H1 (cell line): Measurements from ENCODE around the gene HIP1. TPM values are rescaled to one million over a fixed set of nuclear protein-coding genes. Genes with fewer than 3 reads are reported as not detected.

Source experiments
- CTCF ChIA-PET: fragments of 300-600 bp; sonication (Branson Sonifier 250); formaldehyde crosslinking; loops from one replicate; lab custom pipeline; 2021; ENCODE audit not compliant: partially characterized antibody; lab: Charles Lee
- POLR2A ChIA-PET: fragments of 300-600 bp; sonication (Branson Sonifier 250); formaldehyde crosslinking; loops from one replicate; lab custom pipeline; 2021; ENCODE audit warnings: inconsistent platforms; ENCODE audit not compliant: partially characterized antibody; lab: Charles Lee
- DNase-seq, 2 experiments: peaks; one replicate each; pipeline versions ENCODE4 v3.0.0 to v3.0.0-alpha.2; 2010 to 2022; ENCODE audit warnings: low spot score in 2 of 2, low read depth in 1 of 2, mixed read lengths in 1 of 2
- FAIRE-seq: peaks from 2 replicates; lab custom pipeline; 2011; peaks lifted over from hg19 to GRCh38; lab: Jason Lieb, UNC
- H2AFZ ChIP-seq: 2 replicates; pipeline ENCODE4 v1.8.1; 2012; ENCODE audit warnings: low read length, inconsistent platforms
- H2AK5ac ChIP-seq: 2 replicates; pipeline ENCODE4 v1.6.1; 2013; ENCODE audit warnings: low read depth, low read length
- H2BK120ac ChIP-seq: replicated peaks from 2 replicates; pipeline ENCODE3; 2013; ENCODE audit warnings: low read depth, low read length, inconsistent platforms
- H2BK12ac ChIP-seq: 2 replicates; pipeline ENCODE4 v1.6.1; 2013; ENCODE audit warnings: low read depth, low read length
- H2BK15ac ChIP-seq: 2 replicates; pipeline ENCODE4 v1.6.1; 2013; ENCODE audit warnings: low read length
- H2BK20ac ChIP-seq: 2 replicates; pipeline ENCODE4 v1.6.1; 2013; ENCODE audit warnings: low read length
- H2BK5ac ChIP-seq: 2 replicates; pipeline ENCODE4 v1.6.1; 2013; ENCODE audit warnings: low read depth, low read length
- H3K14ac ChIP-seq: 2 replicates; pipeline ENCODE4 v1.6.1; 2013; ENCODE audit warnings: inconsistent platforms; ENCODE audit not compliant: insufficient read length
- H3K18ac ChIP-seq: 2 replicates; pipeline ENCODE4 v1.6.1; 2013; ENCODE audit warnings: low read length; ENCODE audit errors: extremely low read depth
- H3K23ac ChIP-seq: 2 replicates; pipeline ENCODE4 v1.6.1; 2013; ENCODE audit warnings: inconsistent platforms; ENCODE audit not compliant: insufficient read length
- H3K23me2 ChIP-seq: 2 replicates; pipeline ENCODE4 v1.6.1; 2013; ENCODE audit warnings: low read depth, low read length
- H3K27ac ChIP-seq: 2 replicates; pipeline ENCODE4 v1.6.1; 2011; ENCODE audit warnings: low read depth, low read length, inconsistent platforms
- H3K27me3 ChIP-seq, 4 experiments: replicated peaks in 1 of 4; 1 replicate in 1 of 4; 2 replicates in 3 of 4; pipeline versions ENCODE4 v1.6.1 to v1.8.1; 2011 to 2013; ENCODE audit warnings: low read length in 3 of 4, mild to moderate bottlenecking in 3 of 4, inconsistent platforms in 2 of 4, mixed read lengths in 2 of 4, moderate library complexity in 1 of 4; ENCODE audit not compliant: control insufficient read depth in 3 of 4, insufficient read depth in 3 of 4; ENCODE audit errors: extremely low read depth in 1 of 4
- H3K36me3 ChIP-seq, 4 experiments: 2 replicates each; pipeline versions ENCODE4 v1.6.1 to v1.8.1; 2011 to 2013; ENCODE audit warnings: mild to moderate bottlenecking in 4 of 4, low read length in 3 of 4, moderate library complexity in 2 of 4, control low read depth in 1 of 4, inconsistent platforms in 1 of 4; ENCODE audit not compliant: insufficient read depth in 4 of 4, control insufficient read depth in 2 of 4
- H3K4ac ChIP-seq: replicated peaks from 2 replicates; pipeline ENCODE3; 2013; ENCODE audit warnings: low read length, low read depth, mixed read lengths, inconsistent platforms; ENCODE audit not compliant: insufficient read length
- H3K4me1 ChIP-seq, 4 experiments: replicated peaks in 1 of 4; 1 replicate in 1 of 4; 2 replicates in 3 of 4; pipeline versions ENCODE4 v1.6.1 to v1.8.1; 2011 to 2013; ENCODE audit warnings: low read length in 3 of 4, inconsistent platforms in 2 of 4, mixed read lengths in 1 of 4; ENCODE audit not compliant: insufficient read depth in 4 of 4, control insufficient read depth in 3 of 4
- H3K4me2 ChIP-seq, 2 experiments: 2 replicates each; pipeline versions ENCODE4 v1.6.1 to v1.8.1; 2011 to 2013; ENCODE audit warnings: low read depth in 2 of 2, low read length in 2 of 2, control low read depth in 1 of 2, inconsistent platforms in 1 of 2, mild to moderate bottlenecking in 1 of 2; ENCODE audit not compliant: insufficient read depth in 1 of 2
- H3K4me3 ChIP-seq, 4 experiments: fragments of 200-600, 300-600 bp in 1 of 4; sonication (generic), shearing (Covaris generic), sonication (Bioruptor Twin) in 1 of 4; 2 replicates each; pipeline versions ENCODE4 v1.5.1 to v1.8.1; 2011 to 2016; ENCODE audit warnings: low read length in 4 of 4, low read depth in 3 of 4, control low read depth in 2 of 4, inconsistent platforms in 2 of 4, mild to moderate bottlenecking in 2 of 4, mixed read lengths in 1 of 4, moderate library complexity in 1 of 4; ENCODE audit not compliant: insufficient read depth in 2 of 4; ENCODE audit errors: extremely low read depth in 1 of 4
- H3K56ac ChIP-seq: replicated peaks from 2 replicates; pipeline ENCODE3; 2013; ENCODE audit warnings: low read depth, mild to moderate bottlenecking, mixed read lengths, low read length, inconsistent platforms; ENCODE audit not compliant: insufficient read length
- H3K79me1 ChIP-seq: 2 replicates; pipeline ENCODE4 v1.6.1; 2013; ENCODE audit warnings: low read depth, low read length, control low read depth
- H3K79me2 ChIP-seq, 2 experiments: 2 replicates each; pipeline versions ENCODE4 v1.6.1 to v1.8.1; 2012 to 2013; ENCODE audit warnings: low read length in 2 of 2, mild to moderate bottlenecking in 2 of 2, inconsistent platforms in 1 of 2; ENCODE audit not compliant: insufficient read depth in 2 of 2, control insufficient read depth in 1 of 2
- H3K9ac ChIP-seq, 4 experiments: replicated peaks in 1 of 4; 1 replicate in 1 of 4; 2 replicates in 3 of 4; pipeline versions ENCODE4 v1.6.1 to v1.8.1; 2011 to 2013; ENCODE audit warnings: low read depth in 3 of 4, low read length in 3 of 4, control low read depth in 2 of 4, mild to moderate bottlenecking in 2 of 4, moderate library complexity in 2 of 4, inconsistent platforms in 1 of 4; ENCODE audit errors: extremely low read depth in 1 of 4
- H3K9me3 ChIP-seq, 2 experiments: 2 replicates each; pipeline versions ENCODE4 v1.6.1 to v1.8.1; 2012 to 2013; ENCODE audit warnings: mild to moderate bottlenecking in 2 of 2, moderate library complexity in 2 of 2, control low read depth in 1 of 2, inconsistent platforms in 1 of 2, low read depth in 1 of 2, low read length in 1 of 2, mixed read lengths in 1 of 2; ENCODE audit not compliant: insufficient read depth in 2 of 2
- H4K20me1 ChIP-seq, 2 experiments: replicated peaks in 1 of 2; 2 replicates each; pipeline versions ENCODE3 to v1.8.1; 2011 to 2013; ENCODE audit warnings: inconsistent platforms in 2 of 2, low read length in 2 of 2, mild to moderate bottlenecking in 1 of 2; ENCODE audit not compliant: insufficient read depth in 2 of 2, control insufficient read depth in 1 of 2
- H4K5ac ChIP-seq: 2 replicates; pipeline ENCODE4 v1.6.1; 2013; ENCODE audit warnings: low read length, low read depth, mixed read lengths, inconsistent platforms; ENCODE audit not compliant: insufficient read length
- H4K8ac ChIP-seq: 2 replicates; pipeline ENCODE4 v1.8.0; 2013; ENCODE audit warnings: mild to moderate bottlenecking, moderate library complexity, low read length, inconsistent platforms; ENCODE audit not compliant: insufficient read depth; ENCODE audit errors: extremely low read depth
- H4K91ac ChIP-seq: replicated peaks from 2 replicates; pipeline ENCODE3; 2013; ENCODE audit warnings: low read length, mixed read lengths, inconsistent platforms; ENCODE audit not compliant: insufficient read length
- HDAC6 ChIP-seq: IDR thresholded peaks from one replicate; pipeline ENCODE4 v1.7.1; 2012; ENCODE audit warnings: low read depth, mild to moderate bottlenecking, inconsistent platforms, low read length, moderate library complexity
- WGBS, 2 experiments: shearing (Covaris generic) in 1 of 2; methylation state at CpG; one replicate each; pipeline versions ENCODE4 v1.1.6 to v1.1.7; 2013 to 2015; ENCODE audit warnings: low lambda C conversion rate in 2 of 2, mixed read lengths in 2 of 2, inconsistent platforms in 1 of 2, low coverage in 1 of 2, missing lambda C conversion rate in 1 of 2; ENCODE audit not compliant: insufficient replicate concordance in 2 of 2, insufficient coverage in 1 of 2, insufficient read length in 1 of 2; ENCODE audit errors: extremely low coverage in 1 of 2, missing lambda C conversion rate in 1 of 2; 5-methylcytosine and 5-hydroxymethylcytosine counted together
- polyA plus RNA-seq, 7 experiments: library from polyadenylated mRNA; depleted of rRNA in 3 of 7; stranded (reverse) in 5 of 7; unstranded in 2 of 7; fragments of >200 nt in 5 of 7; fragments of 200-250 nt in 2 of 7; gene quantifications; 1 replicate in 5 of 7; 2 replicates in 1 of 7; 4 replicates in 1 of 7; pipeline versions ENCODE4 v1.2.1 to v1.2.3, GENCODE V29; 2011 to 2013; ENCODE audit warnings: missing spikeins in 2 of 7, mixed read lengths in 2 of 7
- total RNA-seq: library from RNA; stranded (reverse); fragmentation: NEBNext Ultra II Directional; extraction: Animal tissue kit (Norgen Biotek cat#: 25700); gene quantifications from 2 replicates; pipeline ENCODE4 v1.2.1, GENCODE V29; 2021

HIP1 gene
- total and polyA plus RNA-seq, 2 of the 8 experiments (the other 6 are each of a cell fraction or from before 2014, with no cell fraction given) = 51.8 to 108 TPM

GRCh38 chr7:75571209-75571608 is 167.5 kb downstream of the HIP1 start:
- H3K79me1 ChIP-seq = no peaks in the 10 kb centered on the region
- no peak overlapping the region for H2BK120ac ChIP-seq
- no peak overlapping the region for H2BK5ac ChIP-seq
- no peak overlapping the region for H3K23ac ChIP-seq
- H2AFZ ChIP-seq = no peak overlapping the region
- H3K36me3 ChIP-seq = peaks cover 13 to 70% (median 51%) of the 10 kb centered on the region in 4 experiments
- ChIA-PET CTCF (interaction anchor here (1.0 to 1.5 kb wide), 4 partner anchors 40 to 191 kb away, joined by 3 to 4 read pairs (median 4); no protein-coding TSS in a partner anchor), POLR2A (no interaction called here)
- no peak overlapping the region for H4K91ac ChIP-seq
- DNase-seq (no peak), FAIRE-seq (no peak)
- WGBS, 2 experiments = 90% methylated on average over 4 of the region's 4 CpGs; no CpG with 5 or more reads in 1 of the 2 experiments
- no peak overlapping the region for H3K56ac ChIP-seq
- no peak overlapping the region for H3K4me3 ChIP-seq
- no peaks in the 10 kb centered on the region for H3K23me2 ChIP-seq
- no peak overlapping the region for H2AK5ac ChIP-seq
- no peak overlapping the region for H4K5ac ChIP-seq
- H2BK12ac ChIP-seq = no peak overlapping the region
- H4K8ac ChIP-seq = no peak overlapping the region
- H4K20me1 ChIP-seq = peaks cover 0 to 1% of the 10 kb centered on the region in 2 experiments
- no peak overlapping the region for H3K4me2 ChIP-seq
- H3K27me3 ChIP-seq = no peaks in the 10 kb centered on the region
- no peak overlapping the region for H3K27ac ChIP-seq
- H3K18ac ChIP-seq = no peak overlapping the region
- no peak overlapping the region for H3K4ac ChIP-seq
- no peaks in the 10 kb centered on the region for H3K4me1 ChIP-seq
- H3K9me3 ChIP-seq = no peaks in the 10 kb centered on the region
- no peak overlapping the region for H3K14ac ChIP-seq
- no peaks in the 10 kb centered on the region for H3K79me2 ChIP-seq
- H2BK15ac ChIP-seq = no peak overlapping the region
- no peak overlapping the region for H2BK20ac ChIP-seq
- H3K9ac ChIP-seq = no peak overlapping the region
- TF ChIP-seq HDAC6 = no peak
